ENCODE data around the gene ADAMTS6.

ADAMTS6 gene

GRCh38 chr5:65461490-65461889 is 20.2 kb downstream of the ADAMTS6 start:
- no peak overlapping the region for H3K27ac ChIP-seq
- TF ChIP-seq CTCF (IDR thresholded peaks at IDR 0.05; ENCODE audit: low read depth, low read length), result no peak
- no peaks in the 10 kb centered on the region for H3K36me3 ChIP-seq
- H3K9me3 ChIP-seq (ENCODE audit: severe bottlenecking), result no peaks in the 10 kb centered on the region
- H3K27me3 ChIP-seq (ENCODE audit: insufficient read depth, low read depth, severe bottlenecking), result no peaks in the 10 kb centered on the region
- no peak overlapping the region for H3K4me3 ChIP-seq (ENCODE audit: low read depth, low read length)
- DNase-seq, result no peak

GRCh38 chr5:65459995-65460394 is 21.7 kb downstream of the ADAMTS6 start:
- no peak for DNase-seq
- H3K36me3 ChIP-seq, result no peaks in the 10 kb centered on the region
- H3K9me3 ChIP-seq (ENCODE audit: severe bottlenecking), result no peaks in the 10 kb centered on the region
- no peak overlapping the region for H3K27ac ChIP-seq
- no peak for TF ChIP-seq CTCF (IDR thresholded peaks at IDR 0.05; ENCODE audit: low read depth, low read length)
- H3K27me3 ChIP-seq (ENCODE audit: insufficient read depth, low read depth, severe bottlenecking), result no peaks in the 10 kb centered on the region
- no peak overlapping the region for H3K4me3 ChIP-seq (ENCODE audit: low read depth, low read length)

DNA sequence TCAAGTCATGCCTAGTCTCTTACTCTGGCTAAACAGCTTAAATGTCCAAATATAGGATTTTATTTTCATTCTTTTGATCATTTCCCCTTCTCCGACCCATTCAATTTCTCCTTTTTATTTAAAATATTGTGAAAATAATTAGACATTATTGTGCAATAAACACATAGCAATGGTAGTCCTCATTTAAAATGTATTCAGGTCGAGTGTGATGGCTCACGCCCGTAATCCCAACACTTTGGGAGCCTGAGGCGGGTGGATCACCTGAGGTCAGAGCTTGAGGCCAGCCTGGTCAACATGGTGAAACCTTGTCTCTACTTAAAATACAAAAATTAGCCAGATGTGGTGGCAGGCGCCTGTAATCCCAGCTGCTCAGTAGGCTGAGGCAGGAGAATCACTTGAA is 26.7 kb downstream of the ADAMTS6 start:
- no peaks in the 10 kb centered on the region for H3K9me3 ChIP-seq (ENCODE audit: severe bottlenecking)
- H3K27ac ChIP-seq, result no peak overlapping the region
- H3K4me3 ChIP-seq (ENCODE audit: low read depth, low read length), result no peak overlapping the region
- H3K27me3 ChIP-seq (ENCODE audit: insufficient read depth, low read depth, severe bottlenecking), result no peaks in the 10 kb centered on the region
- TF ChIP-seq CTCF (IDR thresholded peaks at IDR 0.05; ENCODE audit: low read depth, low read length), result no peak
- H3K36me3 ChIP-seq, result no peaks in the 10 kb centered on the region
- no peak for DNase-seq

GRCh38 chr5:65451436-65451835 is 30.3 kb downstream of the ADAMTS6 start:
- no peaks in the 10 kb centered on the region for H3K9me3 ChIP-seq (ENCODE audit: severe bottlenecking)
- H3K36me3 ChIP-seq, result no peaks in the 10 kb centered on the region
- H3K27ac ChIP-seq, result no peak overlapping the region
- H3K27me3 ChIP-seq (ENCODE audit: insufficient read depth, low read depth, severe bottlenecking), result no peaks in the 10 kb centered on the region
- H3K4me3 ChIP-seq (ENCODE audit: low read depth, low read length), result no peak overlapping the region
- no peak for DNase-seq
- TF ChIP-seq CTCF (IDR thresholded peaks at IDR 0.05; ENCODE audit: low read depth, low read length), result no peak

GRCh38 chr5:65446682-65447081 is 35.0 kb downstream of the ADAMTS6 start:
- H3K27ac ChIP-seq, result no peak overlapping the region
- H3K36me3 ChIP-seq, result no peaks in the 10 kb centered on the region
- no peak for DNase-seq
- TF ChIP-seq CTCF (IDR thresholded peaks at IDR 0.05; ENCODE audit: low read depth, low read length), result no peak
- peaks cover 2% of the 10 kb centered on the region for H3K9me3 ChIP-seq (ENCODE audit: severe bottlenecking)
- H3K27me3 ChIP-seq (ENCODE audit: insufficient read depth, low read depth, severe bottlenecking), result no peaks in the 10 kb centered on the region
- no peak overlapping the region for H3K4me3 ChIP-seq (ENCODE audit: low read depth, low read length)

DNA sequence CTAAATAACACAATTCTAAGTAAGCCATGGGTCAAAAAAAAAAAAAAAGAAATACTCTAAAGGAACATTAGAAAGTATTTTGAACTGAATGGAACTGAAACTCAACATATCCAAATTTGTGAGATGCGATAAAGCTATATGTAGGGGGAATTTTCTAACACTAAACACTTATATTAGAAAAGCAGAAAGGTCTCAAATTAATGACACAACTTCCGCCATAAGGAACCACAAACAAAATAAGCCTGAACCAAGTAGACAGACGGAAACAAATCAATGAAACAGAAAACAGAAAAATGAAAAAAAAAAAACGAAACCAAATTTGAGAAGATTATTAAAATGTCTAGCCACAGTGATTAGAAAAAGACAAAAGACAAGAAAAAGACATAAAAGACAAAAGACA is 39.9 kb downstream of the ADAMTS6 start:
- no peaks in the 10 kb centered on the region for H3K27me3 ChIP-seq (ENCODE audit: insufficient read depth, low read depth, severe bottlenecking)
- H3K9me3 ChIP-seq (ENCODE audit: severe bottlenecking), result peaks cover 2% of the 10 kb centered on the region
- TF ChIP-seq CTCF (IDR thresholded peaks at IDR 0.05; ENCODE audit: low read depth, low read length), result no peak
- no peak overlapping the region for H3K27ac ChIP-seq
- no peaks in the 10 kb centered on the region for H3K36me3 ChIP-seq
- no peak overlapping the region for H3K4me3 ChIP-seq (ENCODE audit: low read depth, low read length)
- DNase-seq, result no peak
